ENCODE results near the gene MIS18A.
"Not testable (repeated sequence)": the region's sequence is repeated elsewhere in the genome, so short reads cannot be mapped to it uniquely, and the experiment has no call there.

The MIS18A gene

DNA sequence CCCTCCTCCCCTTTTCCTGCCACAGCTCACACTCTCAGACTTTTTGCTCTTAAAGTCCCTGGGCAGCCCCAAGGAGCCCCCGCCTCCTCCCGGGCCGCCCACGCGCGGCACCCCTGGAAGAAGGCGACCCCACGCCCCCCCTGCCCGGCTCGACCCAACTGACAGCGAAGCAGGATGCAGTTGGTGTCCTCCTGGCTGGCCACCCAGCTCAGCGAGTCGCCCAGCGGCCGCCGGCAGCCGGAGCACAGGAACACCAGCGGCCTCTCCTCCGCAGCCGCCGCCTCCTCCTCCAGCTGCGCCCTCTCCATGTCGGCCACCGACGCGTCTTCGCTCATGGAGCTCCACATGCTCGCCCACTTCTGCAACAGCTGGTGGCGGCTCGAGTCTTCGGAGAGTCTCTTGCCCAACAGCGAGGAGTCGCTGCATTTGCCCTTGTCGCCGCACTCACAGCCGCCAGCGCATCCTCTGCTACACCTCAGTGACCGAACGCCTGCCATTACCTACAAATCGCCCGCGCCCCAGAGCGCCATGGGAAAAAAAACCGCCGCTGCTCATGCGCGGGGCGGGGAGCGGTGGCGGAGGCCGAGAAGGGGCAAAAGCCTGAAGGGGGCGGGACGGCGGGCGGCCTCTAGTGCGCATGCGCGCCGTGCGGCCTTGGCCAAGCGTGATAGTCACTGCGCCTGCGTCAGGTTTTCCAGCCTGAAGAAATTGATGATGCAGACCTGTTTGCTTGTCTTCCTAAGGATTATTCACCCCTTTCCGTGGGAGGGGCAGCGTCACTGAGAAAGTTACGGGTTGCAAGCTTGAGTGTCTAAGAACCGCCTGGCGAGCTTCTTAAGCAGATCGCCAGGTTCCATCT is at the start of gene MIS18A:
Gene MIS18A (minus strand): TSS at position 532 of the 859 bp plus-strand sequence. CDS start 35 bp downstream, at position 497.
- DNase-seq = peak; percentile 99

DNA sequence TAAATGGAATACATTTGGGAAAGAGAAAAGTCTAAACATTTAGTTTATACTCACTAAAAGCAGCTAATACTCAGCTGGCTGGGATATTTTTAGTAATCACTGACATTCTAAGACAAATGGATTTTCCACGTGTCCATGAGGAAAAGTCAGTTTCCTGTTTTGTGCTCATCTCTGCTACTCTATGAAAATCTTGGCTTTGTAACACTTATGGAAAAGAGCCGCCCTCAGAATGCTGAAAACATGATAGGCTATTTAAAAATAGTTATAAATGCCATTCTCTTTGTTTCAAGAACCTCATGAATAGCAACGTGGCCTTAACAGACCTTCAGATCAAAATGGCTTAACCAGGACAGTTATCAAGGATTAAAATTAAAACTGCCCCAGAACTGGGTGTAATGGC is 49.7 kb upstream of the MIS18A start:
- no peak for DNase-seq

- no peak for DNase-seq
These were observed 46.9 kb upstream of the MIS18A start for GRCh38 chr21:32325706-32326105.

- no peak for DNase-seq
These were observed 43.8 kb upstream of the MIS18A start for GRCh38 chr21:32322676-32323075.

GRCh38 chr21:32322103-32322502 is 43.3 kb upstream of the MIS18A start:
- no peak for DNase-seq

DNA sequence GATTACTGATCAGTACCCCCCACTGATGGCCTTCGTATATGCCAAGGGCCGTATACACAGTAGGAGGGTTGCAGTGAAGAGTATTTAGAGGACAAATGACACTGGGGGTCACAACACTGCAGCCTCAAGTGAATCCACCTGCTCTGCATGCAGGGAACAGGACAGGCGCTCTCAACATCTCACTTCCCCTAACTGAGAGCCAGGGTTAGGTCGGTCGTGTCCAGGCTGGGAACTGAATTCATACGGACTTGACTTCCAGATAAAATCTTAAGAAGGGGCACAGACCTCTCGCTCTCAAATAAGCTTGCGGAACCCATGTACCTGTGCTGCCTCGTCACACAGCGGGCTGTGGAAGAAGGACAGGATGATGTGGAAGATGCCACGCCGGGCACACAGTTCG is 42.6 kb upstream of the MIS18A start:
- no peak for DNase-seq

GRCh38 chr21:32320726-32321125 is 41.9 kb upstream of the MIS18A start:
- DNase-seq = no peak

DNA sequence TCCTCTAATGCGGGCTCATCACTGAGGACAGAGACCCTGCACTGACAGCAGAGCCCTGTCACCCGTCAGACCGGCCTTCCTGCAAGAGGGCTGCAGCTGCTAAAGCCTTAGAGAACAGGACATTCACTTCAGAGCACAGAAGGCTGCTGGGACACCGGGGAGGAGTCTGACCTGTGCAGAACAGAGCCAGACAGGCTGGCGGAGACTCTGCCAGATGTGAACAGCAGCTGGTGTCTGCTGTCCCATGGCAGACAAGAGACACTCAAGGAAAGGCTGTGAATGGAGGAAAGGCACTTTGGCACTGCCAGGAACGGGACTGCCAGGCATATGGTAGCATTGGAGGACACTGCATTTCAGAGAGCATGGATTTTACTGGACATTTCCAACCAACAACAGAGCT is 41.2 kb upstream of the MIS18A start:
- no peak for DNase-seq

DNA sequence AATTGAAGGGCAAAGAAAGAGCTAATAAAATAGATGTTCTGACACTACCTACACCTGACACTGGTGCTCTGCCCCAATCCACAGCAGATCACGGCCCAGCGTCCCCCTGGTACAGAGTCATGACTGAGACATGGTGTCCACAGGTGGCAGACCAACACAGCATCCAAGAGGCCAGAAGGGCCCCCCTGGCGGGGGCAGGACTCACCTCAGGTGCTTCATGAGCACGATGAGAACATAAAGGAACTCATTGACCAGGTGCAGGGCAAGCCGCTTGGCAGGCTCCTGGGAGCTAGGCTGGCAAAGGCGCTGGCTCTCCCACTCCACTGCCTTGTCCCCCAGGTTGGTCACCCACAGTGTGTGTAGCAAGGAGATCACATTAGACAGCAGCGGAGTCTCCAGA is 40.2 kb upstream of the MIS18A start:
- no peak for DNase-seq

- no peak for DNase-seq
These were observed 38.9 kb upstream of the MIS18A start for GRCh38 chr21:32317726-32318125.

- DNase-seq = no peak
These were observed 37.7 kb upstream of the MIS18A start for GRCh38 chr21:32316361-32317215.

DNA sequence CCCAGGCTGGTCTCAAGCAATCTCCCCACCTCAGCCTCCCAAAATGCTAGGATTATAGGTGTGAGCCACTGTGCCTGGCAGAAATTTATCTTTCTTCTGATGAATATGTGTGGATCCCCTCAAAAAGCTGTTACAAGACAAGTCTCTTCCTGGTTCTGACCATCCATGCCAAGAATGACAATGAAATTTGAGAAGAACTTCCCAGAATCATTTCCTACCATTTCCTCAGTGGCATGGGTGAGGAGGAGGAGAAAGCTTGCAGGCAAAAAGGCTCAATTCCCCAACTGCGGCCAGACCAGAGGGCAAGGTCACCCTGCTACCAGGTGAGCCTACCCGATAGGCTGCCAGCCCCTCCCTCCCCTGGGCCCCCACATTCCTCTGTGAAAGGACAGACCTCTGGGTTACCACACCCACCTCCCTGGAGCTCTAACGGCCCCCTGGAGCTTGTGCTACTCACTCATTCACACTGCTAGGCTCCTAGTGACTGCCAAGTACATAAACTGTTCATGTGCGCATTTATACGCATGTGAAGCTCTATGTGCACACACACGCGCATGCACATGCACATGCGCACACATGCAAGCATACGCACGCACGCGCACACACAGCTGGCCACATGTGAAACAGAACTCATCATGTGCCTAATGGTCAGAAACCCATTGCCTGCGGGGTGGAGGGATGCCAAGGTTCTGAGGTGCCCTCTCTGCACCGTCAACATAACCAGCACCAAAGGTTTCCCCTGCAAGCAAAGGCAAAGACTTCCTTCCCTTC is 36.8 kb upstream of the MIS18A start:
- DNase-seq = no peak

GRCh38 chr21:32314806-32315205 is 36.0 kb upstream of the MIS18A start:
- DNase-seq = no peak

GRCh38 chr21:32312976-32313375 is 34.1 kb upstream of the MIS18A start:
- no peak for DNase-seq

DNA sequence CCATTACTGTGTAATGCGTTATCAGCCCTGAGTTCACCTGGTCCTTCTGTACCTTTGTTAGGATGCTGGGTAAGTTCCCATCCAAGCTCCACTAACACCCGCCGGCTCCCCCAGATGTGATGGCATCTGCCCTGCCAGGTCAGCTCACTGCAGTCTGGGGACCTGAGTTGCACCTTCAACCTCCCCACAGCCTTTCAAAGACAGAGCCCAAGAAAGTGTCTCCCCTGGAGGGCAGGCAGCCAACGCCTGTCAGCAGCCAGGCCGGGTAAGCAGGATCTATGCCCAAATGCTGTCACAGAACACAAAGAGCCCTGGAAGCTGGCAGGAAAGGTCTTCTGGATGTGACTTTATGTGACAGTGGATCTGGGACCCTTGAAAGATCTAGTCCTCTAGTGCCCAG is 33.5 kb upstream of the MIS18A start:
- DNase-seq = no peak

DNA sequence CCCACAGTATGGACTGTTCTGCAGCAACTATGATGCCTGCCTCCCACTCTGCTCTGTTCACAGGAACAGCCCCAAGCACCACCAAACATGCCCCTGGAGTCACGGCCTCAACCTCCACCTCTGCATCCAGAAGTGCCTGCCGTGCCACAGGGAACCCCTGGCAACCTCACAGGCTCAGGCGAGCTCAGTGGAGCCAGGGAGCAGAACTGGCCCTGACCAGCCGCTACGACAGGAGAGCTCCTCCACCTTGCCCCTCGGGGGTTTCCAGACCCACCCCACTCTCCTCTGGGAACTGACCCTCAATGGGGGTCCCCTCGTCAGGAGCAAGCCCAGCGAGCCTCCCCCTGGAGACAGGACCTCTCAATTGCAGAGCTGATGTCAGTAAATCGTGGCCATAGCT is 32.8 kb upstream of the MIS18A start:
- no peak for DNase-seq

DNA sequence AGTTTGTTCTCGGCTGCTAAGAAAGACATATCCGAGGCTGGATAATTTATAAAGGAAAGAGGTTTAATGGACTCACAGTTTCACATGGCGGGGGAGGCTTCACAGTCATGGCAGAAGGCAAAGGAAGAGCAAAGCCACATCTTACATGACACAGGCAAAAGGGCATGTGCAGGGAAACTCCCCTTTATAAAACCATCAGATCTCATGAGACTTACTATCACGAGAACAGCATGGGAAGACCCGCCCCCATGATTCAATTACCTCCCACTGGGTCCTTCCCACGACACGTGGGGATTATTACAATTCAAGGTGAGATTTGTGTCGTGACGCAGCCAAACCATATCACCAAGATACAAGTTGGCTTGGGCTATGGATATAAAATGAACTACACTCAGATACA is 32.1 kb upstream of the MIS18A start:
- not testable (repeated sequence) for DNase-seq

DNA sequence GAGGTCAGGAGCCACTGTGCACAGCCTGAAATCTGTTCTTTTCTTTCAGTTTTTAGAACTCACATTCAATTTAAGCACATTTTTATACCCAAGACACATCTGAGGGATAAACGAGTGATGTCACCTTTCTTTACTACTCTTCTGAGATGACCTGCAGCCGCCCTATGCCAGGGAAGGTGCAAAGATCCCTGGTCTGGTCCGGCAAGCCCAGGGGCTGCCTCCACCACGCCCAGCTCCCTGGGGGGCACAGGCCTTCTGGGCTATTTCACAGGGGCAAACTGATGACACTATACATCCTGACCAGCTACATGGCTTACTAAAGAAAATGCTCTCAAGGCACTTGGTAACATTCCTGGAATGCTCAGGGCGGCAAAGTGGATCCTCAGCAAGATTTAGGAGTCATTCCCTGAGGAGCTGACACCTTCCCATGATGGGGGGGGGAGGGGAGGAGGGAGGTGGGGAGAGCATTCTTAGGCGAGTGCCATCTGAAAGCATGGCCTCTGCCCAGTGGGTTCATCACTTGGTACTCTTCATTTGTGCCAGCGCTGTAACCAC is 31.1 kb upstream of the MIS18A start:
- no peak for DNase-seq

DNA sequence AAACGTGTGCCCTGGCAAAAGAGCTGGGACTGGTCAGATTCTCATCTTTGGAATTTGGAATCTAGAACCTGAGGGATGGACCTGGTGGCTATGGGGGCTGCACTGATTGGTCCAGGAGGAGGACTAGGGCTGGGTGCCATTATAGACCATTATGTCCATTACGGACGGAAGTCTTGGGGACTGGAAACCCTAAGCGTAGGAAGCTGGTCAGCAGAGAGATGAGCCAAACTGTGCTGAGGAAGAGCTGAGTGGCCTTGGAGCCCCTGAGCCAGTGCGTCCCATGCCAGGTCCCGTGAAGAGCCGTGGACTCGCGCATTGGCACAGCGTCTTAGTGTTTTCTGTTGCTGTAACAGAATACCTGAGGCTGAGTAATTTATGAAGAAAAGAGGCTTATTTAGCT is 29.8 kb upstream of the MIS18A start:
- no peak for DNase-seq

GRCh38 chr21:32307706-32308105 is 28.9 kb upstream of the MIS18A start:
- DNase-seq = no peak

- no peak for DNase-seq
These were observed 27.4 kb upstream of the MIS18A start for GRCh38 chr21:32306021-32306780.

DNA sequence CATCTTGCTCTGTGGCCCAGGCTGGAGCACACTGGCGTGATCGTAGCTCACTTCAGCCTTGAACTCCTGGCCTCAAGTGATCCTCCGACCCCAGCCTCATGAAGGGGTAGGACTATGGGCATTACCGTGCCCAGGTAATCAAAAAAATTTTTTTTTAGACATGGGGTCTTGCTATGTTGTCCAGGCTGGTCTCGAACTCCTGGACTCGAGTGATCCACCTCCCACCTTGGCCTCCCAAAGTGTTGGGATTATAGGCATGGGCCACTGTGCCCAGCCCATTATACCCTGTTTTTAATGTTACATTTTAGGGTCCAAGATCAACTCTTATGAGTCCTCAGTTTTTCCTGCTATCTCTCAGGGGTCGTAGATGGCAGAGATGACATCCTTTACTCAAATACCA is 26.1 kb upstream of the MIS18A start:
- no peak for DNase-seq

All from stimulated activated CD4-positive, alpha-beta T cell treated with anti-CD3 and anti-CD28 coated beads, Interleukin-4, amount 100 ng/mL, for 24 hours (primary cell).